ENCODE data around the gene ATP8A2.

GRCh38 chr13:25901460-25902376 is 529.9 kb downstream of the ATP8A2 start:
- TF ChIP-seq CTCF (IDR thresholded peaks at IDR 0.05; ENCODE audit: insufficient read depth, low read depth, low read length) (no peak), EZH2 (IDR thresholded peaks at IDR 0.05; ENCODE audit: insufficient read depth, low read length) (no peak)

Measured in astrocyte (in vitro differentiated cells and primary cell).